CD14-positive monocyte (primary cell): ENCODE results near the gene SCEL. TPM values are rescaled to one million over a fixed set of nuclear protein-coding genes. Genes with fewer than 3 reads are reported as not detected.

Source experiments
- DNase-seq, 3 donors: peaks; one replicate each; pipeline ENCODE4 v3.0.0-alpha.2; 2011 to 2022
- H2AFZ ChIP-seq: 2 replicates; pipeline ENCODE4 v1.6.0; 2012; ENCODE audit warnings: mild to moderate bottlenecking, low read depth, low read length, inconsistent platforms; ENCODE audit not compliant: insufficient read depth, poor library complexity, severe bottlenecking
- H3K27ac ChIP-seq, 2 donors: 1 replicate in 1 of 2; 2 replicates in 1 of 2; pipeline ENCODE4 v1.5.1; 2012 to 2013; ENCODE audit warnings: low read length in 2 of 2, control low read depth in 1 of 2, inconsistent platforms in 1 of 2, low read depth in 1 of 2, mild to moderate bottlenecking in 1 of 2
- H3K27me3 ChIP-seq, 2 donors: one replicate each; pipeline versions ENCODE4 v1.6.0 to v1.6.1; 2011 to 2013; ENCODE audit warnings: low read length in 2 of 2; ENCODE audit not compliant: control insufficient read depth in 2 of 2, insufficient read depth in 2 of 2
- H3K36me3 ChIP-seq, 2 donors: replicated peaks in 1 of 2; 1 replicate in 1 of 2; 2 replicates in 1 of 2; pipeline versions ENCODE4 v1.5.1 to v1.6.1; 2012 to 2013; ENCODE audit warnings: low read length in 2 of 2, control low read depth in 1 of 2, inconsistent platforms in 1 of 2, mild to moderate bottlenecking in 1 of 2; ENCODE audit not compliant: insufficient read depth in 2 of 2, control insufficient read depth in 1 of 2
- H3K4me1 ChIP-seq, 2 donors: 1 replicate in 1 of 2; 2 replicates in 1 of 2; pipeline versions ENCODE4 v1.5.1 to v1.6.1; 2012 to 2013; ENCODE audit warnings: low read length in 2 of 2, control low read depth in 1 of 2, inconsistent platforms in 1 of 2, mild to moderate bottlenecking in 1 of 2, moderate library complexity in 1 of 2; ENCODE audit not compliant: insufficient read depth in 2 of 2, control insufficient read depth in 1 of 2
- H3K4me2 ChIP-seq: replicated peaks from 2 replicates; pipeline ENCODE3; 2012; ENCODE audit warnings: low read length, moderate library complexity, mild to moderate bottlenecking; ENCODE audit not compliant: poor library complexity, severe bottlenecking; ENCODE audit errors: extremely low read depth
- H3K4me3 ChIP-seq, 3 experiments: fragments of 200-600 bp in 1 of 3; sonication (generic) in 1 of 3; replicated peaks in 1 of 3; 1 replicate in 2 of 3; 2 replicates in 1 of 3; pipeline ENCODE4 v1.5.1; 2011 to 2013; ENCODE audit warnings: low read length in 3 of 3, mild to moderate bottlenecking in 3 of 3, control low read depth in 2 of 3, low read depth in 2 of 3, inconsistent platforms in 1 of 3, moderate library complexity in 1 of 3
- H3K79me2 ChIP-seq: 2 replicates; pipeline ENCODE4 v1.6.0; 2012; ENCODE audit warnings: mild to moderate bottlenecking, control low read depth, inconsistent platforms, low read length, moderate library complexity; ENCODE audit not compliant: insufficient read depth
- H3K9ac ChIP-seq: 2 replicates; pipeline ENCODE4 v1.6.0; 2017; ENCODE audit warnings: low read length, mild to moderate bottlenecking; ENCODE audit not compliant: insufficient read depth, poor library complexity, severe bottlenecking
- H3K9me3 ChIP-seq, 2 donors: replicated peaks in 1 of 2; 1 replicate in 1 of 2; 2 replicates in 1 of 2; pipeline versions ENCODE4 v1.5.1 to v1.6.1; 2012 to 2013; ENCODE audit warnings: low read length in 2 of 2, control low read depth in 1 of 2; ENCODE audit not compliant: control insufficient read depth in 1 of 2, insufficient read depth in 1 of 2
- H4K20me1 ChIP-seq: 2 replicates; pipeline ENCODE4 v1.6.0; 2012; ENCODE audit warnings: mild to moderate bottlenecking, low read length, control low read depth, moderate library complexity; ENCODE audit not compliant: insufficient read depth
- H3K27ac Mint-ChIP-seq, 7 donors: one replicate each; pipeline ENCODE4 v1.8.0; 2020; ENCODE audit warnings: mild to moderate bottlenecking in 7 of 7, mixed read lengths in 7 of 7, moderate library complexity in 6 of 7, inconsistent platforms in 2 of 7
- H3K27me3 Mint-ChIP-seq, 3 donors: one replicate each; pipeline ENCODE4 v1.8.0; 2021 to 2022; ENCODE audit warnings: low read depth in 3 of 3, mild to moderate bottlenecking in 3 of 3, mixed read lengths in 3 of 3, moderate library complexity in 3 of 3, inconsistent platforms in 1 of 3
- H3K36me3 Mint-ChIP-seq, 2 donors: one replicate each; pipeline ENCODE4 v1.8.0; 2020; ENCODE audit warnings: mixed read lengths in 2 of 2, inconsistent platforms in 1 of 2, mild to moderate bottlenecking in 1 of 2
- H3K4me1 Mint-ChIP-seq: one replicate; pipeline ENCODE4 v1.8.0; 2020; ENCODE audit warnings: mild to moderate bottlenecking, mixed read lengths
- H3K4me3 Mint-ChIP-seq, 2 donors: one replicate each; pipeline ENCODE4 v1.8.0; 2020; ENCODE audit warnings: mild to moderate bottlenecking in 2 of 2, mixed read lengths in 2 of 2, moderate library complexity in 1 of 2
- H3K9me3 Mint-ChIP-seq, 7 donors: one replicate each; pipeline ENCODE4 v1.8.0; 2020 to 2022; ENCODE audit warnings: mixed read lengths in 7 of 7, mild to moderate bottlenecking in 6 of 7, moderate library complexity in 6 of 7, inconsistent platforms in 2 of 7
- CTCF ChIP-seq: fragments of 200-600 bp; IDR thresholded peaks from one replicate; pipeline ENCODE4 v1.8.0; 2022; ENCODE audit warnings: antibody characterized with exemption, mild to moderate bottlenecking
- WGBS: methylation state at CpG from one replicate; pipeline ENCODE4 v1.1.5; 2013; ENCODE audit warnings: missing lambda C conversion rate; ENCODE audit not compliant: insufficient coverage; 5-methylcytosine and 5-hydroxymethylcytosine counted together
- intact Hi-C, 2 donors: fragments of 100-400 bp; cut with micrococcal nuclease; formaldehyde crosslinking; loops; one replicate each; pipeline versions ENCODE4 v1.15.0 to v1.15.1; 2023
- polyA plus RNA-seq, 3 donors: library from polyadenylated mRNA; depleted of rRNA in 1 of 3; unstranded in 2 of 3; stranded (reverse) in 1 of 3; fragments of 300-500 nt in 2 of 3; fragments of >200 nt in 1 of 3; fragmentation: Illumina TruSeq in 2 of 3; gene quantifications; 1 replicate in 2 of 3; 2 replicates in 1 of 3; pipeline ENCODE4 v1.2.3, GENCODE V29; 2012 to 2021

SCEL gene
- polyA plus RNA-seq, 3 donors = not detected

- Histone ChIP-seq H3K9me3 (no peaks in the 10 kb centered on the region), H3K4me1 (peaks cover 0 to 9% of the 10 kb centered on the region in 2 donors), H3K27ac (no peak overlapping the region), H3K36me3 (no peaks in the 10 kb centered on the region), H3K79me2 (no peaks in the 10 kb centered on the region), H4K20me1 (no peaks in the 10 kb centered on the region), H3K4me2 (no peak overlapping the region), H3K27me3 (no peaks in the 10 kb centered on the region), H3K4me3 (no peak overlapping the region), H2AFZ (no peak overlapping the region), H3K9ac (no peak overlapping the region)
- no peaks in the 10 kb centered on the region for H3K27me3 Mint-ChIP-seq
- no peak overlapping the region for H3K27ac Mint-ChIP-seq
- intact Hi-C loops = no loop called here
- no peak for TF ChIP-seq CTCF
- H3K4me3 Mint-ChIP-seq = no peak overlapping the region
- H3K9me3 Mint-ChIP-seq = peaks cover 0 to 2% (median 0%) of the 10 kb centered on the region in 7 donors
- peaks cover 35% of the 10 kb centered on the region for H3K4me1 Mint-ChIP-seq
- H3K36me3 Mint-ChIP-seq = no peaks in the 10 kb centered on the region
- DNase-seq = no peak
These were observed 80.5 kb downstream of the SCEL start for GRCh38 chr13:77616027-77616426.

- no peak overlapping the region for H3K9ac ChIP-seq
- Mint-ChIP-seq H3K27me3 (no peaks in the 10 kb centered on the region), H3K4me1 (peaks cover 56% of the 10 kb centered on the region), H3K4me3 (no peak overlapping the region), H3K36me3 (no peaks in the 10 kb centered on the region), H3K9me3 (peaks cover 0 to 5% (median 0%) of the 10 kb centered on the region in 7 donors), H3K27ac (no peak overlapping the region)
- DNase-seq = no peak
- TF ChIP-seq CTCF = no peak
- H4K20me1 ChIP-seq = no peaks in the 10 kb centered on the region
- H3K9me3 ChIP-seq = no peaks in the 10 kb centered on the region
- H3K4me1 ChIP-seq = peaks cover 0 to 9% of the 10 kb centered on the region in 2 donors
- H3K4me2 ChIP-seq = no peak overlapping the region
- intact Hi-C loops = no loop called here
- H2AFZ ChIP-seq = no peak overlapping the region
- WGBS = 38% methylated on average over 2 of the region's 5 CpGs
- H3K36me3 ChIP-seq = no peaks in the 10 kb centered on the region
- no peaks in the 10 kb centered on the region for H3K79me2 ChIP-seq
- H3K27ac ChIP-seq = no peak overlapping the region
- no peaks in the 10 kb centered on the region for H3K27me3 ChIP-seq
- no peak overlapping the region for H3K4me3 ChIP-seq
These were observed 84.1 kb downstream of the SCEL start for GRCh38 chr13:77619655-77620054.
